Forelimb muscle (tissue), 1 donor: ENCODE measurements around the gene PCA3. TPM values are rescaled to one million over a fixed set of nuclear protein-coding genes. Genes with fewer than 3 reads are reported as not detected.
"Not testable (repeated sequence)": the region's sequence is repeated elsewhere in the genome, so short reads cannot be mapped to it uniquely, and the experiment has no call there.

Experiments
- DNase-seq: peaks from one replicate; pipeline ENCODE4 v3.0.0-alpha.2; 2013; ENCODE audit warnings: low read depth
- polyA plus RNA-seq: library from polyadenylated mRNA; unstranded; fragments of 120-200 nt; gene quantifications from one replicate; pipeline ENCODE4 v1.2.1, GENCODE V29; 2013; ENCODE audit not compliant: insufficient read length

The PCA3 gene
- 1.0 TPM for polyA plus RNA-seq

GRCh38 chr9:76764138-76764537 lies at the start of gene PCA3:
TSS of gene PCA3 (plus strand) at chr9:76764438.
- DNase-seq = no peak

- no peak for DNase-seq
Measured at GRCh38 chr9:76716085-76716672, 48.1 kb upstream of the PCA3 start.

- DNase-seq = no peak
Measured at GRCh38 chr9:76717176-76717575, 47.1 kb upstream of the PCA3 start.

GRCh38 chr9:76717613-76718012 lies 46.6 kb upstream of the PCA3 start:
- no peak for DNase-seq

- DNase-seq = no peak
Measured at GRCh38 chr9:76718166-76718565, 46.1 kb upstream of the PCA3 start.

- DNase-seq = no peak
Measured at GRCh38 chr9:76720245-76720644, 44.0 kb upstream of the PCA3 start.

- no peak for DNase-seq
Measured at GRCh38 chr9:76725011-76725546, 39.2 kb upstream of the PCA3 start.

GRCh38 chr9:76725885-76726284 lies 38.4 kb upstream of the PCA3 start:
- no peak for DNase-seq

GRCh38 chr9:76729116-76729515 lies 35.1 kb upstream of the PCA3 start:
- DNase-seq = no peak

GRCh38 chr9:76729980-76730737 lies 34.1 kb upstream of the PCA3 start:
- DNase-seq = no peak

- no peak for DNase-seq
Measured at GRCh38 chr9:76730801-76731200, 33.4 kb upstream of the PCA3 start.

- DNase-seq = no peak
Measured at GRCh38 chr9:76732341-76732958, 31.8 kb upstream of the PCA3 start.

- DNase-seq = no peak
Measured at GRCh38 chr9:76733096-76733495, 31.1 kb upstream of the PCA3 start.

GRCh38 chr9:76734716-76735115 lies 29.5 kb upstream of the PCA3 start:
- no peak for DNase-seq

GRCh38 chr9:76737154-76737902 lies 26.9 kb upstream of the PCA3 start:
- no peak for DNase-seq

- no peak for DNase-seq
Measured at GRCh38 chr9:76738402-76738801, 25.8 kb upstream of the PCA3 start.

GRCh38 chr9:76741524-76741923 lies 22.7 kb upstream of the PCA3 start:
- no peak for DNase-seq

GRCh38 chr9:76742890-76743289 lies 21.3 kb upstream of the PCA3 start:
- DNase-seq = not testable (repeated sequence)

GRCh38 chr9:76743931-76744330 lies 20.3 kb upstream of the PCA3 start:
- no peak for DNase-seq

- no peak for DNase-seq
Measured at GRCh38 chr9:76744336-76744735, 19.9 kb upstream of the PCA3 start.

- DNase-seq = no peak
Measured at GRCh38 chr9:76751001-76751400, 13.2 kb upstream of the PCA3 start.

GRCh38 chr9:76756268-76756640 lies 8.0 kb upstream of the PCA3 start:
- no peak for DNase-seq
